Peyer's patch (tissue), 4 donors: ENCODE results near the gene SIL1.

ENCODE experiments used
- POLR2A ChIP-seq, 2 donors: fragments of 450-650 bp; IDR thresholded peaks; one replicate each; pipeline ENCODE4 v1.5.1; 2017; ENCODE audit warnings: antibody characterized with exemption in 2 of 2, mild to moderate bottlenecking in 2 of 2, moderate library complexity in 2 of 2
- TF ChIP-seq, protein P1 (sequence below), 6 experiments: fragments of 450-650 bp in 4 of 6; fragments of 200-600 bp in 2 of 6; sonication (generic) in 1 of 6; IDR thresholded peaks; one replicate each; pipeline ENCODE4 v1.5.1; 2017 to 2019; ENCODE audit warnings: antibody characterized with exemption in 6 of 6, mild to moderate bottlenecking in 3 of 6, moderate library complexity in 1 of 6

GRCh38 chr5:138975098-138975847, 222.9 kb downstream of the SIL1 start:
- TF ChIP-seq POLR2A (IDR thresholded peaks at IDR 0.05) = no peak
- TF ChIP-seq, protein P1, sequence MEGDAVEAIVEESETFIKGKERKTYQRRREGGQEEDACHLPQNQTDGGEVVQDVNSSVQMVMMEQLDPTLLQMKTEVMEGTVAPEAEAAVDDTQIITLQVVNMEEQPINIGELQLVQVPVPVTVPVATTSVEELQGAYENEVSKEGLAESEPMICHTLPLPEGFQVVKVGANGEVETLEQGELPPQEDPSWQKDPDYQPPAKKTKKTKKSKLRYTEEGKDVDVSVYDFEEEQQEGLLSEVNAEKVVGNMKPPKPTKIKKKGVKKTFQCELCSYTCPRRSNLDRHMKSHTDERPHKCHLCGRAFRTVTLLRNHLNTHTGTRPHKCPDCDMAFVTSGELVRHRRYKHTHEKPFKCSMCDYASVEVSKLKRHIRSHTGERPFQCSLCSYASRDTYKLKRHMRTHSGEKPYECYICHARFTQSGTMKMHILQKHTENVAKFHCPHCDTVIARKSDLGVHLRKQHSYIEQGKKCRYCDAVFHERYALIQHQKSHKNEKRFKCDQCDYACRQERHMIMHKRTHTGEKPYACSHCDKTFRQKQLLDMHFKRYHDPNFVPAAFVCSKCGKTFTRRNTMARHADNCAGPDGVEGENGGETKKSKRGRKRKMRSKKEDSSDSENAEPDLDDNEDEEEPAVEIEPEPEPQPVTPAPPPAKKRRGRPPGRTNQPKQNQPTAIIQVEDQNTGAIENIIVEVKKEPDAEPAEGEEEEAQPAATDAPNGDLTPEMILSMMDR (IDR thresholded peaks at IDR 0.05) = no peak
